AG08395 (cell line): Measurements from ENCODE around the gene NKD2.
"Not testable (repeated sequence)": the region's sequence is repeated elsewhere in the genome, so short reads cannot be mapped to it uniquely, and the experiment has no call there.

Experiments used
- DNase-seq: peaks from one replicate; pipeline ENCODE4 v3.0.0; 2012; ENCODE audit warnings: mixed read lengths, low spot score

The NKD2 gene

DNA sequence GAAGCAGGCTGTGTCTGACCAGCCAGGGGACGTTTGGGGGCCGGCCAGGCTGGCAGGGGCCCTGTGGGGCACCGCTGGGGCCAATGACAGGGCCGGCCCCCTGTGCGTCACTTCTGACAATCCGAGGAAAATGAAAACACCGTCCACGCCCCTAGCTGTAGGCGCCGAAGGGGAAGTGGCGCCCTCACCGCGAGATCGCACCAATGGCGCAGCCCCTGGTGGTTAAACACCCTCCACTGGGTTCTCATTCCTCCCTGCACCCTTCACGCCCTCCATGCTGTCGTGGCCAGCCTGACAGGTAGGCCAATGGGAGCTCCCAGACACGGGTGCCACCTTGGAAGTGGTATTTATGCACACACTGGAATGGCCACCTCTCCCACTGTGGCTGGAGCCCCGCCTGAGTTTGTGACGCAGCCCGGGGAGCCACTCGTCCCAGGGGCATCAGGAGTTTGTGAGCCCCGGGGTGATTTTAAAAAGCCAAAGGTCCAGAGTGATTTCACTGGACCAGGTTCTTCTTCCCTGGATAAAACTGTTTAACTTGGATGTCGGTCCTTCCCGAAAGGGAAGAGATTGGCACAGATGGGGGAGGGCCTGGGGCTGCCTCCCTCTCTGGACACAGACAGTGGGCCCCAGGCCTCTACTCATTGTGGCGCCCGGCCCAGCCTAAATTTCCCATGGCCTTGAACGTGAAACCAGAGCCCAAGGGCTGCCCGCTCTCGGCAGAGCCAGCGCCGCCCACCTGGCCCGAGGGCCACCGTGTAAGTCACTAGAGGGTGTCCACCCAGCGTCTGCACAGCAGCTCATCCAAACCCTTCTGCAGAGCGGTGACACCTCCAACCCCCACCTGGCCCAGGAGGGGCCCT is 49.7 kb downstream of the NKD2 start:
- DNase-seq: no peak

DNA sequence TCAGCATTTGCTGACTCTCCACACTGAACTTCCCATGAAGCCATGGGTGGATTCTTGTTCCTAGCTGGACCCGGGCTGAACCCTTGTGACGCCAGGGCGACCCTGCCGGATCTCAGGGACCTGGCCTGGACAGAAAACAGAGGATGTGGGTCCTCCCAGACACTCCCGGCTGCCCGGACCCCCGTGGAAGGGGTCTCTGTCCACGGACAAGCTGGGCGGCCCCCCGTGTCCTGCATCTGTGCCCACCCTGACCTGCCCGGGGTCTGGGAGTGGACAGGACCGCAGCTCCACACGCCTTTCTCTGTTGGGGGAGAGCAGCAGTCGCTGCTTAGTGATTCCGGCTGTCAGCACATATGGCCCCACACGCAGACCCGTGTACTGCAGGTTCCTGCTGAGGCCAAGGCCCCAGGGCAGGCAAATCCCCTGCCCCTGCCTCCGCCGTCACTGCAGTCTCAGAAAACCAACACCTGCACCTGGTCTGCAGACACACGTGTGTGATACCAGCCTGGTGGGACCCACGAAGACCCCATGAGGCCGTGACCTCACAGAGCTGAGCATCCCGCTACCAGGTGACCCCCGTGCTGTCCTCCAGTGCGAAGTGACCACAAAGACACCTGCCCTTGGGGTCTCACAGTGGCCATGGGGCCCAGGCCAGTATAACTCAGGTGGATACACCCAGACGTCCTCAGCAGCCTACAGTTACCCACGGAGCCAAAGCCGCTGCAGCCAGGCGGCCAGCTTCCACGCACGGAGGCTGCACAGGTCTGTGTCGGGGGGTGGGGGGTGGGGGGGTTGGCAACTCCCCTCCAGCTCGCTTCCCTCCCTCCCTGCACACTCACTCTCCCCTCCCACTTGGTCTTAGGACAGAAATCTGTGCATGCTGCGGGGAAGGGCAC is 50.6 kb downstream of the NKD2 start:
- DNase-seq: no peak

DNA sequence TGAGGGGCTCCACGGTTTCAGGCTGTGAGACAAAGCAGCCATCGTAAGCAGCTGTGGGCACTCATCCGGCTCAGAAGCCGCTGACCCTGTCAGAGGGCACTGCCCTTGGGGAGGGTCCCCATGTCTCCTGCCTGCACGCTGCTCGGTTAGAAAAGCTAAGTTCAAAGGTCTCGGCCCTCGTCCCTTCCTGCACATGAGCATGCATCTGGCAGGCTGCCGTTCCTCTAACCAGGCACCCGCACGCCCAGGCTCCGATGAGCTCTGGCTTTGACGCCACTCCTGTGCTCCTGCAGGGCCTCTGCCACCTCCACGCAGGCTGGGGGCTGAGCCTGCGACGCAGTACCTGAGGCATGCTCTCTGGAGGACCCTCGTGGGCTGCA is 51.3 kb downstream of the NKD2 start:
- DNase-seq: no peak

DNA sequence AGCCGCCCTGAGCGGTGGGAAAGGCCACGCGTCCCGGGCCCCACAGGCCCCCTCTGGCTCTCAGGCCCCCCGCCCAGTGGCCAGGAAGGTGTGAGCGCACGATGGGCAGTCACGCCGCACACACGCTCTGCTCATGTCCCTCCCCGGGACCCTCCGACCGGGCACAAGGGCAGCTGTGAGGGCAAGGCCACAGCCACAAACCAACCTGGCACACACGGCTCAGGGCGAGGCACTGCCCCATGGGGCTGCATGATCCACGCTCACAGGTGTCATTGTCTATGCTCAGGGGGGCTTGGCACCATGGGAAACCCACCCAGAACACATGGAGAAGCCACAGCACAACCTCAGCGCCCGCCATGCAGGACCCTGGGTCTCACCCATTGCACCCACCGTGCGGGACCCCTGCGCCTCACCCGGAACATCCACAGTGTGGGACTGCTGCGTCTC is 52.0 kb downstream of the NKD2 start:
- no peak for DNase-seq

DNA sequence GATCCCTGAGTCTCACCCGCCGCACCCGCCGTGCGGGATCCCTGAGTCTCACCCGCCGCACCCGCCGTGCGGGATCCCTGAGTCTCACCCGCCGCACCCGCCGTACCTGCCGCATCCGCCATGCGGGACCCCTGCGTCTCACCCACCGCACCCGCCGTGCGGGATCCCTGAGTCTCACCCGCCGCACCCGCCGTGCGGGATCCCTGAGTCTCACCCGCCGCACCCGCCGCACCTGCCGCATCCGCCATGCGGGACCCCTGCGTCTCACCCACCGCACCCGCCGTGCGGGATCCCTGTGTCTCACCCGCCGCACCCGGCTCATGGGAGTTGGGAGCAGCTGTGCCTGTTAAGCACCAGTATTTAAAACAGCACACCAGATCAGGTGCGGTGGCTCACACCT is 52.7 kb downstream of the NKD2 start:
- DNase-seq: not testable (repeated sequence)

DNA sequence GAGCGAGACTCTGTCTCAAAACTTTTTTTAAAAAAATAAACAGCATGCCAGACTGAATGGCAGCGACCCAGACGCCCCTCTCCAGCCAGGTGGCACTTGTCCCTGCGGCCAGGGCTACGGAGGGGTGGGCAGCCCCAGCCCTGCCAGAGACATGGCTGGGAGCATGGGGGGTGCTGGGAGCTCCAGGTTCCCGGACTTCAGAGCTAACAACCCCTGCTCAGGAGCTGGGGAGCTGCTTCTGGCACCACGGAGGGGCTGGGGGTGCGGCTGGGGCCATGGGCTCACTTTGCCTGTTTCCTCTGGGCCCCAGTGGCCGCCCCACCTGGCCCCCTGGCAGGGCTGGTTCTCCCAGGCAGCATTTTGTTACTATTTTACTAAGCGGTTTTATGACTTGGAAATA is 53.3 kb downstream of the NKD2 start:
- DNase-seq: no peak

DNA sequence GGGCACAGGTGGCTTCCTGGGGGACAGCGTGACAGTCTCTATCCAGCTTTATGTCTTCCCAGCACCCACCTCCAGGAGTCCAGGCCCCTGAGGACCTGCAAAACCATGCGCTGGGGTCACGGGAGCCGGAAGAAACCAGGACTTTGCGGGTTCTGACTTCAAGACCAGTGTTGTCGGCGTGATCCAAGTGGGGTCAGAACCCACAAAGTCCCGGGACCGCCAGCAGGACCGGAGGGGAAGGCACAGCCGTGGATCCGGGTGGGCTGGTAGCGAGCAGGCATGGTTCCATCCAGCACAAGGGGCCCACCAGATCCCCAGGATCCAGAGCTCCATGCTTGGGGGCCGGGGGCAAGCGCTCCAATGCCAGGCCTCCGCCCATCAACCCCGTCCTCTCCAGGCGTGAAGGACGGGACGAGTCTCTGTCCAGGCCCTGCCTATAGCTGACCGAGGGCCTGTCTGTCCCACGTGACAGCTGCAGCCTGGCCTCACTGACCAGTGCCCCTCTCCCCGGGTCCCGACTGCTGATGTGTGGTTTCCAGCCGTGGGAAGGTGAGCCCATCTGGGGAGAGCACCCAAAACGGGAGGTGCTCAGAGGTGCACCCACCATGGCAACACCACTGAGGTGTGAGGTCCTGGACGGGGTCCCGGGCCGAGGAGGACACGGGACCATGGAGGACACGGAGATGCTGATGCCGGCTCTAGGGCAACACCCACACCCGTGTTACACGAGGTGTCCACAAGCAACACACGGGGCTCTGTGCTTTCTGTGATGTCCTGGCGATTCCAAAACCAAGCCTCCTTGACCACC is 54.4 kb downstream of the NKD2 start:
- DNase-seq: no peak

DNA sequence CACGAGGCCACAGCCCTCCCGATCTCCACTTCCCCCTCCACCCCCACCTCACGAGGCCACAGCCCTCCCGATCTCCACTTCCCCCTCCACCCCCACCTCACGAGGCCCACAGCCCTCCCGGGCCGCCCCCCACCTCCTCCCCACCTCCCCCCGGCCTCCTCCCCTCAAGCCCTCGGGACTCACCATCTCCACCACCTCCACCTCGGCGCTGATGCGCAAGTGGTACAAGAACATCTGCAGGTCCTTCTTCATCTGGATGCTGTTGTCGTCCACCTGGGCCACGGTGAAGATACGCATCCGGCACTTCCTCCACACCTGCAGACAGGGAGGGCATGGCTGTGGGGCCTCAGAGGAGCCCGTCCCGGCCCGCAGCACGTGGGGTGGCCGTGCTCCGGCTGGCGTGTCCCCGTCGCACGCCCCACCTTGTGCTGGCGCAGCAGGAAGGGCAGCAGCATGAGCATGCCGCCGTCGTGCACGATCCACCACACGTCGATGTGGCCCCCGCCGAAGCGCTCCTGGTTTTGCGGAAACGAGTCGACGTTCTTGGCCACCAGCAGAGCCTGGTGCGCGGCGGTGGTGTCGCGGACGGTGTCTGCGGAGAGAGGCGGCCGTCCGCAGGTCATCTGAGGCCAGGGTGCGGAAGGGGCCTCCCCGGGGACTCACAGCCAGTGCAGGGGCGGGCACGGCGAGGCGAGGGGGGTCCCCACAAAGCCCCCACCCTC is 55.2 kb downstream of the NKD2 start:
- DNase-seq: no peak

DNA sequence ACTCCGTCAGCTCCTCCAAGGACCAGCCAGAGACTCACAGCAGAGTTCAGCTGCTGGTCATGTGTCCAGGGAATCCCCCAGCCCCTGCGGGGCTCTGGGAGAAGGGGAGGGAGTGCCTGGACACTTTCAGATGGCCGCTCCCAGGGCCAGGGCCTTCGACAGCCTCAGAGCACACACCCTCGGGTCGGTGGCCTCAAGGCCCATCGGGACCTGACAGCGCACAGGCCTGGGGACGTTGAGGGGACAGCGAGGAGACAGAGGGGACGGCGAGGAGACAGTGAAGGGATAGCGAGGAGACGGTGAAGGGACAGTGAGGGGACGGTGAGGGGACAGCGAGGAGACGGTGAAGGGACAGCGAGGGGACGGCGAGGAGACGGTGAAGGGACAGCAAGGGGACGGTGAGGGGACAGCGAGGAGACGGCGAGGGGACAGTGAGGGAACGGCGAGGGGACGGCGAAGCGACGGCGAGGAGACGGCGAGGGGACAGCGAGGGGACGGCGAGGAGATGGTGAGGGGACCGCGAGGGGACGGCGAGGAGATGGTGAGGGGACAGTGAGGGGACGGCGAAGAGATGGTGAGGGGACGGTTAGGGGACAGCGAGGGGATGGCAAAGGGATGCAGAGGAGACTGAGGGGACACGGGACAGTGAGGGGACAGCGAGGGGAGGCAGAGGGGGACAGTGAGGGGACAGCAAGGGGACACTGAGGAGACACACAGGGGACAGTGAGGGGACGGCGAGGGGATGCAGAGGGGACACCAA is 56.0 kb downstream of the NKD2 start:
- DNase-seq: no peak

DNA sequence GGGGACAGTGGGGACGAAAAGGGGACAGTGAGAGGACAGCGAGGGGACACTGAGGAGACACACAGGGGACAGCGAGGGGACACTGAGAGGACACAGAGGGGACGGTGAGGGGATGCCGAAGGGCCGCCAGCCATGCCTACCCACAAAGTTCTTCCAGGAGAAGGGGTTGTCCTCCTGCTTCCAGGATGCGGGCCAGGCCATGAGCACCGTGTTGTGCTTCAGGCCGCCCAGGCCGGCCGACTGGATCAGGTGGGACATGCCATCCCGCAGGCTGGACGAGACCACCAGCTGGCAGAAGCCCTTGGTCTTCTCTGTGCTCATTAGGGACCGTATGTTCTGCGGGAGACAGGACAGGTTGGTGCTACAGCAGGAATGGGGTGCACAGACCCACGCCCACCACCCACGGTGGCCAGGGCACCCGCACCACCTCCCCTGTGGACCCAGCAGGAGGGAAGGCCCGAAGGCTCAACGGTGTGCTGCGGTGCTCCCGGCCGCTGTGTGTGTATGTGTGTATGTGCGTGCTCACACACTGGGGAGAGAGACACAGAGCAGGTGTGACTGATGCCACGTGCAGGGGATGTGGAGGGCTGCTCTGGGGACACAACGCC is 56.6 kb downstream of the NKD2 start:
- no peak for DNase-seq

DNA sequence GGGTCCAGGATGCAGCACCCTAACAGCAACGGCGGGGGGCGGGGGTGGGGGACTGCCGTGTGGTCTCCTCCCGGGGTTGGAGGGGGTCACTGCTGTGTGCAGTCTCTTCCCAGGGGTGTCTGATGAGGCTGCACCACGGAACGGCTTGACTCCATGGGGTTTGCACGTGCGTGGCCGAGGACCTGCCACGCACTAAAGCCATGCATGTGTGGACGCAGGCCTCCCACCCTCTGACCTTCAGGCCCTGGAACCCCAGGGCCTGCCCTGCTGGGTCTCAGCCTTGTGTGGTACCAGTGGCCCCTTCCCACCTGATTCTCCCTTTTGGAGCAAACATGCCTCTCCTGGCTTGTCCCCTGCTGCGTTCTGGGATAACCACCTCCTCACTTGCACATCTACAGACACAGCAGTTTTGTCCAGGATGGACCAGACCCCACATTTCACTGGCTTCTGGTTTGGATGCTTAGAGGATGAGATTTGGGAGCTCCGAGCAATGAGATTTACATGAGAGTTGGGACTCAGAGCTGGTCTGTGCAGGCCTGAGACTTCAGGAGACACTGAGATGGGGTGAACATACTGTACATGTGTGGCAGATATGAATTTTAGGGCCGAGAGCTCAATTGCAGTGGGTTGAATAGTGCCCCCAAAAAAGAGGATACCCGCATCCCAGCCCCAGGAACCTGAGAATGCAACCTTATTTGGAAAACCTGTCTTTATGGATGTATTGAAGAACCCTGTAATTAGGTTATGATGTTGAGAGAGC is 57.5 kb downstream of the NKD2 start:
- DNase-seq: no peak

DNA sequence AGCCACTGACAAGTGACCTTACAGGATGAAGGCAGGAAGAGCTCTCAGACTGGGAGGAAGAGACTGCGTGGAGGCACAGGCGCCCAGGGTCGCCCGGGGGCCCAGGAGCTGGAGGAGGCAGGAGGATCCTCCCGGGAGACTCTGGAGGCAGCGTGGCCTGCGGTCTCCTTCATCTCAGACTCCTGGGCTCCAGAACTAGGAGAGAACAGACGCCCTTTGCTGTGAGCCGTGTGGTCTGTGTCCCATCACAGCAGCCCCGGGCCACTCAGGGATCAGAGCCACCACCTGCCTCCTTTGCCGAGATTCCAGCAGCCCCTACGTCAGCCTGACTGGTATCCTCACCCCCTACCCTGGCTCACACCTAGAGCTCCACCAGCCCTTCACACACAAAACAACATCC is 58.1 kb downstream of the NKD2 start:
- no peak for DNase-seq

DNA sequence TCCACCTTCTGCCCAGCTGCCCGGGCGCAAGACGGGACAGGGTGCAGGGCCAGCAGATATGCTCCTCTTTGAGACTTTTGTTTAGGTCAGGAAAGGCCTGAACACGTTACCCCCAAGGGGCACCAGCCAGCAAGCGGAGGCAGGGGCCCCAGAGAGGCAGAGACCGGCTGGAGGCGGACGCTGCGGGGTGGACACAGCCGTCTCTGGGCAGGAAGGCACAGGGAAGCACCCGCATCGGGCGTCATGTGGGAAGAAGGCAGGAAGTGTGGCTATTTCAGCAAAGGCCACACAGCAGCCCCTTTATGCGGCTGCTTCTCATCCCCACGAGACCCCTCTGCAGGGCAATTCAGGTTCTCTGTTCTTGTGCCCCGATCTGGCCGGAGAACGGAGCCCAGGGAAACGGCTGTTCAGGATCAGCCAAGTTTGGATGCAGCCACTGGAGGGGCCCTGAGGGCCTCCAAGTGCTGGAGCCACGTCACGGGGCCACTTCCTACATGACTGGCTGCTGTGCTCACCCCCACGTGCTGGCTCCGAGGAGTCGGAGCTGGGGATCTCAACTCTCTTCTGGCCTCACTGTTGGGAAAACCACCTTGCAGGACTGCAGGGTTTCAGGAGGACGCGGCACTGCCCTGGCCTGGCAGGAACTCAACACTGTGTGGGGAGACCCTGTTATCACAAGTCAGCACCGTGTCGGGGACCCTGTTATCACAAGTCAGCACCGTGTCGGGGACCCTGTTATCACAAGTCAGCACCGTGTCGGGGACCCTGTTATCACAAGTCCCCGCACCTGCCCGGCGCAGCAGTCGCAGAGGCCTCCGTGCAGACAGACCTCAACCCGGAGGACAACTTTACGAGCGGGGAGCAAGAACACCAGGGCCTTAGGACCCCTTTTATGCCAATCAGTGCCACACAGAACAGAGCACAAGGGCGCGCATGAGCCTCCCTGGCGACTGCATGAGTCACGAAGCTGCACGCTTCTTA is 58.8 kb downstream of the NKD2 start:
- no peak for DNase-seq

DNA sequence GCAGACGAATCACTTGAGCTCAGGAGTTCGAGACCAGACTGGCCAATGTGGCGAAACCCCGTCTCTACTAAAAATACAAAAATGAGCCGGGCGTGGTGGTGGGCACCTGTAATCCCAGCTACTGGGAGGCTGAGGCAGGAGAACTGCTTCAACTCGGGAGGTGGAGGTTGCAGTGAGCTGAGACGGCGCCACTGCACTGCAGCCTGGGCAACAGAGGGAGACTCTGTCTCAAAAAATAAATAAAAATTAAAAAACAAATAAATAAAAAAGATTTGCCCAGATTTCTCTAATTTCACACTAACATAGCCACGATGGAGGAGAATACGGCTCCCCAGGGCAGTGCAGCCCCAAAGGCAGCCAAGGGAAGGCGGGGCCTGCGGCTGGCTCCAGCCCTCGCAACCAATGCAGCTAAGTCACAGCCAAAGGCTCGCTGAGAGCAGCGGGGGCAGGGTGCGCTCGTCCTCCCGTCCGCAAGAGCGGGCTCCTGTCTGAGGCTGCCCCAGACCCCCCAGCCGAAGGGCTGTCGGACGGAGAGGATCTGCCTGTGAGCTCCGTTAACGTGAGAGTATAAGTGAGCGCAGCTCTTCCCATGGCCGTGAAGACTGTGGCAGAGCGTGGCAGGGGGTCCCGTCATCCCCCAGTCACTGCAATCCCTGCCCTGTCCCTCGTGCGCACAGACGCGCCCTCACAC is 59.7 kb downstream of the NKD2 start:
- no peak for DNase-seq

DNA sequence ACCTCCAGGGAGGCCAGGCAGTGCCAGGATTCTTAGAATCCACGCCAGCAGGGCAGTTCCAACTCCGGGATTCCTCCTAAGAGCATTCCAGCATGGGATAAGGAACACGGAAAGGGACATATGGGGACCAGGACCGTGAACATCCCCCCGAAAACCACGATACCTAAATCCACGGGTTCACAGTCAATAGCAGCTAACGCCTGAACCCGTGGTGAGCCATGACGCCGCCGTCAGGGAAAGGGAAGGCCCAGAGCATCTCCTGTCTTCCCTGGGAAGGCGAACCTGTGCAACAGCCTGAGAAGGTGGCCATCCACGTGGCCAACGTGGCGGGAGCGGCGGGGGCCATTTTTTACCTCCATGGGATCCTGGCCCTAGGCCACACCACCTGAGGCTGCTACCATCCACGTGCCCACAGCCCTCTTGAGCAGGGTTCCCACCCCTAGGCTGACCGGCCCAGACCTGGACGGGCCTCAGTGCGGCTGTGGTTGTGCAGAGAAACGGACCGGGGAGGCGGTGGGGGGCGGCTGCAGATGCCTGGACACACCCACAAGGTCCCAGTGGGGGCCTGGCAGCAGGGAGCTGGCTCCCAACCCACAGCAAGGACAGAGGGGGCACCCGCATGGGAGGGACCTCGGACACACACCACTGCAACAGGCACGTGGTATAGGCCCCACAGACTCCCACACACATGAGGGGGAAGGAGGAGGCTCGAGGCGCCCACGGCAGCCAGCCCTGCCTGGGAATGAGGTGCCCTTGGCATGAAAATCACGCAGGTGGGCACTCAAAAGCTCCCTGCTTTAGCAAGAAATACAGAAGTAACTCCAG is 60.5 kb downstream of the NKD2 start:
- no peak for DNase-seq

DNA sequence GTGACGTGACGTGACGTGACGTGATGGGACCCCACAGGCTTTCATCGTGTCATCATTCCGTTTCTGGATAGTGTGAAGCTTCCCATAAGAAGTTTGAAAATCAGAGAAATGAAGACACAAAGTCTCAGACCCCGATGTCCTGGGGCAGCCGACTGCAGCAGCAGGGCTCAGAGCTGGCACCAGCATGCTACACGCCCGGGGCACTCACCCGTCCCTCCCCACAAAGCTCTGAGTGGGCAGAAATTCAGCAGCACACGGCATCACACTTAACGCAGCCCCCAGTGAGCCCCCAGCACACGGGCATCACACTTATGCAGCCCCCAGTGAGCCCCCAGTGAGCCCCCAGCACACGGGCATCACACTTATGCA is 61.1 kb downstream of the NKD2 start:
- no peak for DNase-seq
